K562 (cell line): Measurements from ENCODE around the gene SLC39A5.

ENCODE experiments used
- ADNP ChIP-seq: fragments of 200-800 bp; sonication (Bioruptor generic); IDR thresholded peaks from 2 replicates; pipeline ENCODE4 v1.6.1; 2016; ENCODE audit warnings: missing genetic modification characterization, missing compliant biosample characterization
- CTCF ChIP-seq, 3 experiments: IDR thresholded peaks in 2 of 3; conservative IDR thresholded peaks in 1 of 3; 2 replicates each; pipeline ENCODE4 v1.5.1; 2011 to 2012; ENCODE audit warnings: low read length in 3 of 3, mild to moderate bottlenecking in 3 of 3, control low read depth in 2 of 3, improper control_type of control experiment in 1 of 3, inconsistent platforms in 1 of 3, low read depth in 1 of 3, mixed read lengths in 1 of 3, moderate library complexity in 1 of 3; ENCODE audit not compliant: insufficient read depth in 2 of 3
- EP300 ChIP-seq: IDR thresholded peaks from 2 replicates; pipeline ENCODE4 v1.6.1; 2012; ENCODE audit warnings: low read length, improper control_type of control experiment
- EZH2 ChIP-seq: IDR thresholded peaks from 2 replicates; pipeline ENCODE4 v1.6.1; 2012; ENCODE audit warnings: low read depth, mild to moderate bottlenecking, inconsistent platforms, low read length, borderline replicate concordance
- JUN ChIP-seq, 2 experiments: sonication (generic) in 1 of 2; formaldehyde crosslinking in 1 of 2; IDR thresholded peaks; 2 replicates each; pipeline versions ENCODE4 v1.6.1 to v1.8.0; 2012 to 2022; ENCODE audit warnings: borderline replicate concordance in 2 of 2, mild to moderate bottlenecking in 2 of 2, improper control_type of control experiment in 1 of 2, low read depth in 1 of 2, low read length in 1 of 2, missing genetic modification reagents in 1 of 2
- MGA ChIP-seq: fragments of 450-650 bp; IDR thresholded peaks from 2 replicates; pipeline ENCODE4 v1.6.1; 2016; ENCODE audit warnings: mild to moderate bottlenecking, moderate library complexity
- POLR2AphosphoS5 ChIP-seq: IDR thresholded peaks from 2 replicates; pipeline ENCODE4 v1.6.1; 2011; ENCODE audit warnings: mild to moderate bottlenecking, low read depth, low read length, moderate library complexity; ENCODE audit not compliant: control insufficient read depth, insufficient read depth
- RCOR1 ChIP-seq, 2 experiments: IDR thresholded peaks; 2 replicates each; pipeline ENCODE4 v1.6.1; 2012; ENCODE audit warnings: low read depth in 2 of 2, low read length in 2 of 2, borderline replicate concordance in 1 of 2, improper control_type of control experiment in 1 of 2
- SRSF9 ChIP-seq: fragments of 200-400 bp; formaldehyde crosslinking; IDR thresholded peaks from 2 replicates; pipeline ENCODE4 v1.6.1; 2017; ENCODE audit warnings: low read depth, low read length, borderline replicate concordance
- ZBTB49 ChIP-seq: sonication (generic); formaldehyde crosslinking; IDR thresholded peaks from 2 replicates; pipeline ENCODE4 v1.8.0; 2022; ENCODE audit warnings: missing genetic modification reagents, mild to moderate bottlenecking, borderline replicate concordance
- ZNF134 ChIP-seq: fragments of 250-450 bp; sonication (Bioruptor Pico); conservative IDR thresholded peaks from 2 replicates; pipeline ENCODE4 v1.4.0; 2020

DNA sequence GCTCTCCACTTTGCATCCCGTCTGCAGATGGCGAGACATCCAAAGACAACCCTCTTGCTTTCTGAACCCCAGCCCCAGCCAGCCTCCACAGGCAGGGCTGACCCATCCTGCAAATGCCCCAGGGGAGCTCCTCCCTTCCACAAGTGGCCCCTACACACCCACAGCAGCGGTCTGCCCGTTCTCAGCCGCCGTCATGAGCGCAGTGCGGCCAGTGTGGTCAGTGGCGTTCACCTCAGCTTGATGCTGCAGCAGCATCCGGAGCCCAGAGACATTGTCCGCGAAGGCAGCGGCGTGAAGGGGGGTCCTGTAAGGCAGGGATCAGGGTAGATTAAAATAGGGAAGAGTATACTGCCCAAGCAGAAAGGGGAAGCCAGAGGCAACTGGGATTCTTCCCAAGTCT is 14.6 kb downstream of the SLC39A5 start:
- TF ChIP-seq CTCF (IDR thresholded peaks at IDR 0.05 in 2 of 3, conservative IDR thresholded peaks at IDR 0.05 in 1 of 3; ENCODE audit: insufficient read depth in 2 of 3, low read depth in 1 of 3, low read length in 3 of 3): no peak
- TF ChIP-seq EZH2: no peak
- TF ChIP-seq MGA: no peak
- TF ChIP-seq POLR2AphosphoS5: no peak
- TF ChIP-seq JUN (IDR thresholded peaks at IDR 0.05; ENCODE audit: borderline replicate concordance, low read depth, low read length): no peak
- TF ChIP-seq JUN (CRISPR knock-in tag; IDR thresholded peaks at IDR 0.05; ENCODE audit: borderline replicate concordance): no peak
- no peak for TF ChIP-seq ZNF134 (CRISPR knock-in tag)
- TF ChIP-seq SRSF9: no peak
- no peak for TF ChIP-seq EP300
- no peak for TF ChIP-seq RCOR1 (IDR thresholded peaks at IDR 0.05; ENCODE audit: borderline replicate concordance in 1 of 2, low read depth in 2 of 2, low read length in 2 of 2)
- TF ChIP-seq ZBTB49 (CRISPR knock-in tag): no peak
- no peak for TF ChIP-seq ADNP
